ENCODE data around the gene EIF3I. TPM values are rescaled to one million over a fixed set of nuclear protein-coding genes. Genes with fewer than 3 reads are reported as not detected.
A peak's percentile ranks its signal among the peaks of the same experiment; 100 is the strongest.

Gene EIF3I
- total and polyA plus RNA-seq, 2 donors, result 155 to 161 TPM

DNA sequence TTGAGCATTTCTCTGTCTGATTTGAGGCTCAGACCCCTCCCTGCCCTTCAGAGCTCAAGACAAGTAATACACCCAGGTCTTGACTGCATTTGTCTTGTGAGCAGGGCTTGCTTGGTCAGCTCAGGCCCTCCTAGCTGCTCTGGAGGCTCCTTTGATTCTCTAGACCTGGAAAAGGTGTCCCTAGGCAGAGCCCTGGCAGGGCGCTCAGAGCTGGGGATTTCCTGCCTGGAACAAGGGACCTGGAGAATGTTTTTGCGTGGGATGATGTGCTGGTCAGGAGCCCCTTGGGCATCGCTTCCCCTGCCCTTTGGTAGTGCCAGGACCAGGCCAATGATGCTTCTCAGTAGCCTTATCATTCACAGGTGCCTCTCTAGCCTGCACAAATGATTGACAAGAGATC, 26.7 kb upstream of the EIF3I start:
- peaks cover 71 to 80% of the 10 kb centered on the region in 2 donors for H3K36me3 ChIP-seq (ENCODE audit: control insufficient read depth in 2 of 2, insufficient read depth in 2 of 2, low read length in 1 of 2)
- DNase-seq (ENCODE audit: low read depth in 6 of 9, low spot score in 9 of 9), result no peak
- H3K4me1 ChIP-seq (ENCODE audit: control insufficient read depth in 2 of 2, insufficient read depth in 2 of 2, low read length in 2 of 2), result peaks cover 13 to 30% of the 10 kb centered on the region in 2 donors
- H3K9me3 ChIP-seq (ENCODE audit: control insufficient read depth in 2 of 2, insufficient read depth in 1 of 2, low read length in 1 of 2), result no peaks in the 10 kb centered on the region
- no peak overlapping the region for H3K4me3 ChIP-seq (ENCODE audit: low read length in 2 of 2)
- no peak overlapping the region for H3K27ac ChIP-seq (ENCODE audit: low read depth in 1 of 2, low read length in 1 of 2)
- no peaks in the 10 kb centered on the region for H3K27me3 ChIP-seq (ENCODE audit: control insufficient read depth in 2 of 2, insufficient read depth in 1 of 2, low read length in 1 of 2)
- 98% methylated on average over 3 of the region's 3 CpGs for WGBS

DNA sequence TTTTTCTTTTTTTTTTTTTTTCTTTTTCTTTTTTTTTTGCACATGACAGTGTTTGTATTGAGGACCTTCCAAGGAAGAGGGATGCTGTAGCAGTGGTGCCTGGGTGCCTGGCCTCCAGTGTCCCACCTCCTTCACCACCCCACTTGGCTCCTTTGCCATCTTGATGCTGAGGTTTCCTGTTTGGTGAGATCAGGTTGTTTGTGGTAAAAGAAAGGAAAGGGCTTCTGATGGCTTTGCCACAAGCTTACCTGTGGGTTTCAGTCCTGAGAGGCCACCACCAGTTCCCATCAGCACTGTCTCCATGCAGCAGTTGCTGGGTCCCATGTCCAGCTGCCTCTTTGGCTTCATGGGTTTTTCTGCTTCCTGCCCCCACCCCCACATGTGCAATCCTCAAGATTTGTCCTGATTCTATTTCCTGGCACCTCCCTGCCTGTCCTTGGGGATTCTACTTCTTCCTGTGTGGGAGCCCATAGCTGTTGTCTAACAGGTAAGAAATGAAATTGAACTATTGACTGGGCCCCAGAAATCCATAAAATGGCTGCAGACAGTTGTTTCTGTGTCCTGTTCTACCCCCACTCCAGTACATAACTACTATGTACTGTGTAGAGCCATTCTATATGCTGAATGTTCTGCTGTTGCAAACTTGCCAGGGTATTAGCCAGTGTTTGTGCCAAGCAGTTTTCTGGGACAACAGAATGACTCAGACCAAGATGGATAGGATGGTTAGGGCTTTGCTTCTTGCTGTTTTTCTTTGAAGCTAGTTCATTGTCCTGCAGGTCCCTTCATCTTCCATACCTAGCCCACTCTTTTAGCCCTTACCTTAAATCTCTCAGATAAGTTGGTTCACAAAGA, 26.0 kb upstream of the EIF3I start:
- Histone ChIP-seq H3K9me3 (ENCODE audit: control insufficient read depth in 2 of 2, insufficient read depth in 1 of 2, low read length in 1 of 2) (no peaks in the 10 kb centered on the region), H3K36me3 (ENCODE audit: control insufficient read depth in 2 of 2, insufficient read depth in 2 of 2, low read length in 1 of 2) (peaks cover 64 to 73% of the 10 kb centered on the region in 2 donors), H3K4me1 (ENCODE audit: control insufficient read depth in 2 of 2, insufficient read depth in 2 of 2, low read length in 2 of 2) (peaks cover 13 to 33% of the 10 kb centered on the region in 2 donors), H3K27ac (ENCODE audit: low read depth in 1 of 2, low read length in 1 of 2) (no peak overlapping the region), H3K27me3 (ENCODE audit: control insufficient read depth in 2 of 2, insufficient read depth in 1 of 2, low read length in 1 of 2) (no peaks in the 10 kb centered on the region), H3K4me3 (ENCODE audit: low read length in 2 of 2) (no peak overlapping the region)
- DNase-seq (ENCODE audit: low read depth in 6 of 9, low spot score in 9 of 9), result no peak

DNA sequence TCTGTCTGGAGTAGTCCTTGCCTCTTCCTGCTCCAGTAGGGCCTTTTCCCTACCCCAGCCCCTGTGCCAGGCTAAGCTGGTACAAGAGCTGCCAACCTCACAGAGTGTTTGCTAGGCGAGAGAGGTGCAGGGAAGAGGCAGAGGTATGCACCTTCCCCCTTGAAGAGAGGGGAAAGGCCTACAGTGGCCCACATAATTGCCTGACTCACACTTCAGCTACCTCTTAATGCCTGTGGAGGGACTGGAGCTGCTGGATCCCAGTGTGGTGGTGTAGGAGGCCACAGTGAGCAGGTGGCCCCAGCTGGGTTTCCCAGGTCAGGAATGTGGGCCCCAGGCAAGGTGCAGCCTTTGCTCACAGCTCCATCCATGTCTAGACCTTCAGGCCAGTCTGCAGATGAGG, 25.1 kb upstream of the EIF3I start:
- H3K27ac ChIP-seq (ENCODE audit: low read depth in 1 of 2, low read length in 1 of 2), result no peak overlapping the region
- WGBS, result 97% methylated on average over 1 of the region's 1 CpG
- peaks cover 17 to 41% of the 10 kb centered on the region in 2 donors for H3K4me1 ChIP-seq (ENCODE audit: control insufficient read depth in 2 of 2, insufficient read depth in 2 of 2, low read length in 2 of 2)
- no peak for DNase-seq (ENCODE audit: low read depth in 6 of 9, low spot score in 9 of 9)
- H3K36me3 ChIP-seq (ENCODE audit: control insufficient read depth in 2 of 2, insufficient read depth in 2 of 2, low read length in 1 of 2), result peaks cover 55 to 64% of the 10 kb centered on the region in 2 donors
- H3K9me3 ChIP-seq (ENCODE audit: control insufficient read depth in 2 of 2, insufficient read depth in 1 of 2, low read length in 1 of 2), result no peaks in the 10 kb centered on the region
- H3K4me3 ChIP-seq (ENCODE audit: low read length in 2 of 2), result no peak overlapping the region
- no peaks in the 10 kb centered on the region for H3K27me3 ChIP-seq (ENCODE audit: control insufficient read depth in 2 of 2, insufficient read depth in 1 of 2, low read length in 1 of 2)

DNA sequence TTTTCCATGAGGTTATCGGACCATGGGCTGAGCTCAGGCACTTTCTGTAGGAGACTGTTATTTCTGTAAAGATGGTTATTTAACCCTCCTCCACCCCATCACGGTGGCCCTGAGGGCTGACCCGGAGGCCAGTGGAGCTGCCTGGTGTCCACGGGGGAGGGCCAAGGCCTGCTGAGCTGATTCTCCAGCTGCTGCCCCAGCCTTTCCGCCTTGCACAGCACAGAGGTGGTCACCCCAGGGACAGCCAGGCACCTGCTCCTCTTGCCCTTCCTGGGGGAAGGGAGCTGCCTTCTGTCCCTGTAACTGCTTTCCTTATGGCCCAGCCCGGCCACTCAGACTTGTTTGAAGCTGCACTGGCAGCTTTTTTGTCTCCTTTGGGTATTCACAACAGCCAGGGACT, 24.4 kb upstream of the EIF3I start:
- peaks cover 17 to 49% of the 10 kb centered on the region in 2 donors for H3K4me1 ChIP-seq (ENCODE audit: control insufficient read depth in 2 of 2, insufficient read depth in 2 of 2, low read length in 2 of 2)
- no peak overlapping the region for H3K4me3 ChIP-seq (ENCODE audit: low read length in 2 of 2)
- 97% methylated on average over 6 of the region's 6 CpGs for WGBS
- no peak overlapping the region for H3K27ac ChIP-seq (ENCODE audit: low read depth in 1 of 2, low read length in 1 of 2)
- DNase-seq (ENCODE audit: low read depth in 6 of 9, low spot score in 9 of 9), result no peak
- no peaks in the 10 kb centered on the region for H3K9me3 ChIP-seq (ENCODE audit: control insufficient read depth in 2 of 2, insufficient read depth in 1 of 2, low read length in 1 of 2)
- H3K27me3 ChIP-seq (ENCODE audit: control insufficient read depth in 2 of 2, insufficient read depth in 1 of 2, low read length in 1 of 2), result no peaks in the 10 kb centered on the region
- H3K36me3 ChIP-seq (ENCODE audit: control insufficient read depth in 2 of 2, insufficient read depth in 2 of 2, low read length in 1 of 2), result peaks cover 48 to 57% of the 10 kb centered on the region in 2 donors

DNA sequence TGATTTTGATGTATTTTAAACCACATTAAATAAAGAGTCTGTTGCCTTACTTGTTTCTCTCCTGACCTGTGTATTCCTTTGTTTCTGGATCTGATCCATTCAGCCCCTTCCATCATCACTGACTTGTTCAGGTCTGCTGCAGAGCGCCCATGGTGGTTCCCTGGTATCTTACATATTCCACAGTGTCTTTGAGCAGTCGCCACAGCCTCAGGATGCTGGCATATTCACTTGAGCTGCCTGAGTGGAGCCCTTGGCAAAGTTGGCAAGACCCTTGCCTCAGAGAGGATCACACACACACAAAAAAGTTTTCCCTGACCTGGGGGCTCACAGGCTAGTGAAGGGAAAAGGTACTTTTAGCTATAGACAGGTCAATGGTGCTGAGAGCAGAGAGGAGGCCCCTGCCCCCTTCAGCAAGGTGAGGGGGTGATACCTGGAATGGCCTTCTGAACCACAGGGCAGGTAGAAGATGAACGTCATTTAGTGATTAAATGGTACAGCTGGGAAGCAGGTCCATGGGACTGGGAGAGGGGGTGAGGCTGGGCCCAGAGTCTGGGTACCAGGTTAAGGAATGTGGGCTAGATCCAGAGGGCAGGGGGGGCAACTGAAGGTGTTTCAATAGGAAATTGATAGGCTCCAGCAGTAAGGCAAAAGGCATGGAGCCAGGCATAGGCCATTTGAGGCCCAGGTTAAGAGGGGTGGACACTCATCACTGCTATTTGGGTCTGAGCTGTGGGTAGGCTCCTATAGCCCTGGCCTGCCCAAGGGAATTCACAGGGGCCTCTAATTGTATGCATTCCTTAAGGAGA, 23.8 kb upstream of the EIF3I start:
- H3K27ac ChIP-seq (ENCODE audit: low read depth in 1 of 2, low read length in 1 of 2), result no peak overlapping the region
- no peaks in the 10 kb centered on the region for H3K27me3 ChIP-seq (ENCODE audit: control insufficient read depth in 2 of 2, insufficient read depth in 1 of 2, low read length in 1 of 2)
- no peaks in the 10 kb centered on the region for H3K9me3 ChIP-seq (ENCODE audit: control insufficient read depth in 2 of 2, insufficient read depth in 1 of 2, low read length in 1 of 2)
- WGBS, result 96% methylated on average over 3 of the region's 3 CpGs
- DNase-seq (ENCODE audit: low read depth in 6 of 9, low spot score in 9 of 9), result no peak
- H3K4me1 ChIP-seq (ENCODE audit: control insufficient read depth in 2 of 2, insufficient read depth in 2 of 2, low read length in 2 of 2), result peaks cover 17 to 49% of the 10 kb centered on the region in 2 donors
- H3K4me3 ChIP-seq (ENCODE audit: low read length in 2 of 2), result no peak overlapping the region
- peaks cover 42 to 51% of the 10 kb centered on the region in 2 donors for H3K36me3 ChIP-seq (ENCODE audit: control insufficient read depth in 2 of 2, insufficient read depth in 2 of 2, low read length in 1 of 2)

DNA sequence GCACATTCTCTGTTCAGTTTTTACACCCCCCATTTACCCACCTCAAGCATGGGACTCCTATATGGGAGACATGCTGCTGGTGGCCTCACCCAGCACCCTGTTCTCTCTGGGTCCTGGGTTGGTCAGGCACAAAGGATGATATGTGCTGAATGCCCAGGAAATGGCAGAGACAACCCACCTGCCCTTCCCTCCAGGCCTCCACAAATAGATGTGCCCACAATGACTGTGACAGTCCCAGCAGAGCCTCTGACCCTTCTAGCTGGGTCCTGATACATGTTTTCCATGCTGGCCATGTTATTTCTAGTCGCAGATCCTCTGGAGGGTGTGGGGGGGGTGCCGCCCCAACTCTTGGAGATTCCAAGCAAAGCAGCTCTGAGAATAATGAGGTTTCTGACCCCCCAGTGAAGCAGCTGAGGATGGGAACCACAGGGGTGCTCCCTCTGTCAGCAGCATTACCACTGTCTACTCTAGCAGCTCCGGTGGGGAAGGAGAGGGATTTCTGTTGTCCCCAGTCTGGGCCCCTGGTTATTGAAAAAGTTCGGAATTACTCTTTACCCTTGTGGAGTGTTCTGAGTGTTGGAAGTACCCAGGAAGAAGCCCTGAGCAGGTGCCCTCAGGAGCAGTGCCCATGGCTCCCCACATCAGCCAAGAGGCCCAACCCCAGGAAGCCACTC, 23.0 kb upstream of the EIF3I start:
- Histone ChIP-seq H3K9me3 (ENCODE audit: control insufficient read depth in 2 of 2, insufficient read depth in 1 of 2, low read length in 1 of 2) (no peaks in the 10 kb centered on the region), H3K27ac (ENCODE audit: low read depth in 1 of 2, low read length in 1 of 2) (peak overlapping the region in 1 of 2 donors; percentile 93), H3K36me3 (ENCODE audit: control insufficient read depth in 2 of 2, insufficient read depth in 2 of 2, low read length in 1 of 2) (peaks cover 36 to 47% of the 10 kb centered on the region in 2 donors), H3K4me1 (ENCODE audit: control insufficient read depth in 2 of 2, insufficient read depth in 2 of 2, low read length in 2 of 2) (peaks cover 17 to 49% of the 10 kb centered on the region in 2 donors), H3K4me3 (ENCODE audit: low read length in 2 of 2) (no peak overlapping the region), H3K27me3 (ENCODE audit: control insufficient read depth in 2 of 2, insufficient read depth in 1 of 2, low read length in 1 of 2) (no peaks in the 10 kb centered on the region)
- WGBS, result 97% methylated on average over 4 of the region's 4 CpGs
- no peak for DNase-seq (ENCODE audit: low read depth in 6 of 9, low spot score in 9 of 9)

DNA sequence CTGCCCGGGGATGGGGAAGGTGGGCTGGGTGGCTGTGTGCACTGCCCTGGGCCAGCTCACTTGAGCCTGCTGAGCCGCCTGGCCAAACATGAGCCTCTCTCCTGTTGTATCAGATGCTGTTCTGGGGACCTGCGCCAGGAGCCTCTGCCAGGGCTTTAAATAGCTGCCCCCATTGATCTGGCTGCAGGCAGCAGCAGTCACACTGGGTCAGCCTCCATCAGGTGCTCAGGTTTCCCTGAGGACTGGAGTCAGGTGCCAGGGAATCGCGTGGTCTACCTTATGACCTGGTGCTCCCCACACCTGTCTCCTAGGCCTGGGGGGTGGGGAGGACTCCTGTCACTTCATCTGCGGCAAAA, 22.5 kb upstream of the EIF3I start:
- Histone ChIP-seq H3K27ac (ENCODE audit: low read depth in 1 of 2, low read length in 1 of 2) (peak overlapping the region; percentile 85 to 93), H3K4me1 (ENCODE audit: control insufficient read depth in 2 of 2, insufficient read depth in 2 of 2, low read length in 2 of 2) (peaks cover 17 to 49% of the 10 kb centered on the region in 2 donors), H3K9me3 (ENCODE audit: control insufficient read depth in 2 of 2, insufficient read depth in 1 of 2, low read length in 1 of 2) (no peaks in the 10 kb centered on the region), H3K4me3 (ENCODE audit: low read length in 2 of 2) (no peak overlapping the region), H3K27me3 (ENCODE audit: control insufficient read depth in 2 of 2, insufficient read depth in 1 of 2, low read length in 1 of 2) (no peaks in the 10 kb centered on the region), H3K36me3 (ENCODE audit: control insufficient read depth in 2 of 2, insufficient read depth in 2 of 2, low read length in 1 of 2) (peaks cover 32 to 44% of the 10 kb centered on the region in 2 donors)
- WGBS, result 84% methylated on average over 6 of the region's 6 CpGs
- DNase-seq (ENCODE audit: low read depth in 6 of 9, low spot score in 9 of 9), result no peak

DNA sequence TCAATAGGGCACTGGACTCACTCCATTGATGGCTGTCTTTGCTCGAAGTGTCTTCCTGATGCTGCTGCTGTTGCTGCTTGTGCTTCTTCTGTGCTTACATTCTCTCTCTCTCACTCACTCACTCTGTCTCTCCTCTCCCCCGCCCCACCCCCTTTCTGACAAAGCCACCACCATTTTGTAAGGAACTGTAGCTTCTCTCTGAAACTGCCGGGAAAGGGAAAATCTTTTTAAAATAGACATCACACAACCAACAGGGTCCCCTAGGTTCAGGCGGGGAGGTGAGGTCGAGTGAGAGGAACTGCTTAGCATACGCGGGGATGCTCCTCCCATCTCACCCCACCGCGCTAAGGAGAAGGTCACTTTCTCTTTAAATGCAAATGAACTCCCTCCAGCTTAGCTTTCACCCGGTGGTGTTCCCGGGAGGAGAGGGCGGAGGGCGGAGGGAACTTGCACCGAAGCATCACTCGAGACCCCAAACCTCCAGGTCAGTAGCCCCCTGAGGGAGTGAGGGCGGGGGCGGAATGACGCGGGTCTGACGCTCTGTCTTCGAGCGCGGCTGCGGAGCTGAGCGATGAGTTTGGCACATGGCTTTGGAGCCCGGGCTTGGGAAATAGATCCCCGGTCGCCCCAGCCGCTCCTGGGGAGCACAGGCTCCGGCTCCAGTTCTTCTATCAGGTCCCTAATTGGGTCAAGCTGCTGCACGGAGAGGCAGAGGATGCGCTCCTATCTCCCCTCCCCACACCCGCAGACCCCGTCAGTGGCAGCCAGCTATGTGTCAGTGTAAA, 21.8 kb upstream of the EIF3I start, which contains the start of gene CCDC28B:
CCDC28B (plus strand) TSS at position 370 of the 785 bp plus-strand sequence. CDS start 1,341 bp downstream, outside the sequence.
- H3K4me1 ChIP-seq (ENCODE audit: control insufficient read depth in 2 of 2, insufficient read depth in 2 of 2, low read length in 2 of 2), result peaks cover 17 to 50% of the 10 kb centered on the region in 2 donors
- H3K27ac ChIP-seq (ENCODE audit: low read depth in 1 of 2, low read length in 1 of 2), result peak within 1 kb of the TSS; percentile 85 to 93
- 1% methylated on average over 34 of the region's 34 CpGs for WGBS
- no peaks in the 10 kb centered on the region for H3K9me3 ChIP-seq (ENCODE audit: control insufficient read depth in 2 of 2, insufficient read depth in 1 of 2, low read length in 1 of 2)
- H3K36me3 ChIP-seq (ENCODE audit: control insufficient read depth in 2 of 2, insufficient read depth in 2 of 2, low read length in 1 of 2), result peaks cover 25 to 37% of the 10 kb centered on the region in 2 donors
- no peaks in the 10 kb centered on the region for H3K27me3 ChIP-seq (ENCODE audit: control insufficient read depth in 2 of 2, insufficient read depth in 1 of 2, low read length in 1 of 2)
- DNase-seq (ENCODE audit: low read depth in 6 of 9, low spot score in 9 of 9), result peak in 5 of 9 donors; percentile 40 to 74 (median 56)
- peak within 1 kb of the TSS; percentile 73 to 90 for H3K4me3 ChIP-seq (ENCODE audit: low read length in 2 of 2)
